GM23338 (cell line): ENCODE results near the gene ST3GAL2. TPM values are rescaled to one million over a fixed set of nuclear protein-coding genes. Genes with fewer than 3 reads are reported as not detected.

Experiments
- CREB1 ChIP-seq: fragments of 250-450 bp; sonication (Bioruptor Pico); IDR thresholded peaks from 2 replicates; pipeline ENCODE4 v1.5.0; 2020; ENCODE audit warnings: low read depth, mild to moderate bottlenecking, moderate library complexity
- EZH2phosphoT487 ChIP-seq: fragments of 200-600 bp; sonication (generic); IDR thresholded peaks from one replicate; pipeline ENCODE4 v1.8.1; 2018; ENCODE audit warnings: antibody characterized with exemption; ENCODE audit not compliant: unreplicated experiment
- JUNB ChIP-seq: IDR thresholded peaks from one replicate; pipeline ENCODE4 v1.6.1; 2016; ENCODE audit warnings: antibody characterized with exemption; ENCODE audit not compliant: unreplicated experiment
- NANOG ChIP-seq: IDR thresholded peaks from 2 replicates; pipeline ENCODE4 v1.6.1; 2016; ENCODE audit warnings: antibody characterized with exemption, borderline replicate concordance
- POLR2AphosphoS5 ChIP-seq: IDR thresholded peaks from 2 replicates; pipeline ENCODE4 v1.6.1; 2016; ENCODE audit warnings: antibody characterized with exemption, low read depth
- REST ChIP-seq: IDR thresholded peaks from one replicate; pipeline ENCODE4 v1.6.1; 2018; ENCODE audit warnings: antibody characterized with exemption; ENCODE audit not compliant: unreplicated experiment
- STAT1 ChIP-seq: IDR thresholded peaks from one replicate; pipeline ENCODE4 v1.6.1; 2016; ENCODE audit warnings: antibody characterized with exemption; ENCODE audit not compliant: unreplicated experiment
- ZNF114 ChIP-seq: fragments of 250-450 bp; sonication (Bioruptor Pico); IDR thresholded peaks from 2 replicates; pipeline ENCODE4 v1.5.0; 2020; ENCODE audit warnings: mild to moderate bottlenecking, moderate library complexity
- polyA plus RNA-seq: library from polyadenylated mRNA; unstranded; fragments of >200 nt; fragmentation: Nextera tagmentation; extraction: Ambion mirVana; gene quantifications from 2 replicates; pipeline ENCODE4 v1.2.1, GENCODE V29; 2016
- total RNA-seq: library from RNA; depleted of rRNA; stranded (reverse); fragments of >200 nt; shearing (Covaris generic); gene quantifications from 2 replicates; pipeline ENCODE4 v1.2.3, GENCODE V29; 2014
- TF ChIP-seq, protein P1 (sequence below): fragments of 250-450 bp; sonication (Bioruptor Pico); IDR thresholded peaks from 2 replicates; pipeline ENCODE4 v1.5.0; 2020; ENCODE audit warnings: mild to moderate bottlenecking, moderate library complexity

The ST3GAL2 gene
- total and polyA plus RNA-seq, 2 experiments from 2014 or later: 12.3 to 39.8 TPM

GRCh38 chr16:70430667-70431536 lies 8.0 kb downstream of the ST3GAL2 start (continued):
- TF ChIP-seq, protein P1, sequence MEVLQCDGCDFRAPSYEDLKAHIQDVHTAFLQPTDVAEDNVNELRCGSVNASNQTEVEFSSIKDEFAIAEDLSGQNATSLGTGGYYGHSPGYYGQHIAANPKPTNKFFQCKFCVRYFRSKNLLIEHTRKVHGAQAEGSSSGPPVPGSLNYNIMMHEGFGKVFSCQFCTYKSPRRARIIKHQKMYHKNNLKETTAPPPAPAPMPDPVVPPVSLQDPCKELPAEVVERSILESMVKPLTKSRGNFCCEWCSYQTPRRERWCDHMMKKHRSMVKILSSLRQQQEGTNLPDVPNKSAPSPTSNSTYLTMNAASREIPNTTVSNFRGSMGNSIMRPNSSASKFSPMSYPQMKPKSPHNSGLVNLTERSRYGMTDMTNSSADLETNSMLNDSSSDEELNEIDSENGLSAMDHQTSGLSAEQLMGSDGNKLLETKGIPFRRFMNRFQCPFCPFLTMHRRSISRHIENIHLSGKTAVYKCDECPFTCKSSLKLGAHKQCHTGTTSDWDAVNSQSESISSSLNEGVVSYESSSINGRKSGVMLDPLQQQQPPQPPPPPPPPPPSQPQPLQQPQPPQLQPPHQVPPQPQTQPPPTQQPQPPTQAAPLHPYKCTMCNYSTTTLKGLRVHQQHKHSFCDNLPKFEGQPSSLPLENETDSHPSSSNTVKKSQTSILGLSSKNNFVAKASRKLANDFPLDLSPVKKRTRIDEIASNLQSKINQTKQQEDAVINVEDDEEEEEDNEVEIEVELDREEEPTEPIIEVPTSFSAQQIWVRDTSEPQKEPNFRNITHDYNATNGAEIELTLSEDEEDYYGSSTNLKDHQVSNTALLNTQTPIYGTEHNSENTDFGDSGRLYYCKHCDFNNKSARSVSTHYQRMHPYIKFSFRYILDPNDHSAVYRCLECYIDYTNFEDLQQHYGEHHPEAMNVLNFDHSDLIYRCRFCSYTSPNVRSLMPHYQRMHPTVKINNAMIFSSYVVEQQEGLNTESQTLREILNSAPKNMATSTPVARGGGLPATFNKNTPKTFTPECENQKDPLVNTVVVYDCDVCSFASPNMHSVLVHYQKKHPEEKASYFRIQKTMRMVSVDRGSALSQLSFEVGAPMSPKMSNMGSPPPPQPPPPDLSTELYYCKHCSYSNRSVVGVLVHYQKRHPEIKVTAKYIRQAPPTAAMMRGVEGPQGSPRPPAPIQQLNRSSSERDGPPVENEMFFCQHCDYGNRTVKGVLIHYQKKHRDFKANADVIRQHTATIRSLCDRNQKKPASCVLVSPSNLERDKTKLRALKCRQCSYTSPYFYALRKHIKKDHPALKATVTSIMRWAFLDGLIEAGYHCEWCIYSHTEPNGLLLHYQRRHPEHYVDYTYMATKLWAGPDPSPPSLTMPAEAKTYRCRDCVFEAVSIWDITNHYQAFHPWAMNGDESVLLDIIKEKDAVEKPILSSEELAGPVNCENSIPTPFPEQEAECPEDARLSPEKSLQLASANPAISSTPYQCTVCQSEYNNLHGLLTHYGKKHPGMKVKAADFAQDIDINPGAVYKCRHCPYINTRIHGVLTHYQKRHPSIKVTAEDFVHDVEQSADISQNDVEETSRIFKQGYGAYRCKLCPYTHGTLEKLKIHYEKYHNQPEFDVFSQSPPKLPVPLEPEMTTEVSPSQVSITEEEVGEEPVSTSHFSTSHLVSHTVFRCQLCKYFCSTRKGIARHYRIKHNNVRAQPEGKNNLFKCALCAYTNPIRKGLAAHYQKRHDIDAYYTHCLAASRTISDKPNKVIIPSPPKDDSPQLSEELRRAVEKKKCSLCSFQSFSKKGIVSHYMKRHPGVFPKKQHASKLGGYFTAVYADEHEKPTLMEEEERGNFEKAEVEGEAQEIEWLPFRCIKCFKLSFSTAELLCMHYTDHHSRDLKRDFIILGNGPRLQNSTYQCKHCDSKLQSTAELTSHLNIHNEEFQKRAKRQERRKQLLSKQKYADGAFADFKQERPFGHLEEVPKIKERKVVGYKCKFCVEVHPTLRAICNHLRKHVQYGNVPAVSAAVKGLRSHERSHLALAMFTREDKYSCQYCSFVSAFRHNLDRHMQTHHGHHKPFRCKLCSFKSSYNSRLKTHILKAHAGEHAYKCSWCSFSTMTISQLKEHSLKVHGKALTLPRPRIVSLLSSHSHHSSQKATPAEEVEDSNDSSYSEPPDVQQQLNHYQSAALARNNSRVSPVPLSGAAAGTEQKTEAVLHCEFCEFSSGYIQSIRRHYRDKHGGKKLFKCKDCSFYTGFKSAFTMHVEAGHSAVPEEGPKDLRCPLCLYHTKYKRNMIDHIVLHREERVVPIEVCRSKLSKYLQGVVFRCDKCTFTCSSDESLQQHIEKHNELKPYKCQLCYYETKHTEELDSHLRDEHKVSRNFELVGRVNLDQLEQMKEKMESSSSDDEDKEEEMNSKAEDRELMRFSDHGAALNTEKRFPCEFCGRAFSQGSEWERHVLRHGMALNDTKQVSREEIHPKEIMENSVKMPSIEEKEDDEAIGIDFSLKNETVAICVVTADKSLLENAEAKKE (CRISPR knock-in tag): no peak
- TF ChIP-seq POLR2AphosphoS5 (no peak), EZH2phosphoT487 (no peak), REST (no peak), JUNB (no peak), ZNF114 (no peak), CREB1 (no peak), STAT1 (no peak), NANOG (no peak)
